Esophagus squamous epithelium (tissue), 5 donors: ENCODE results near the gene C2CD4C. TPM values are rescaled to one million over a fixed set of nuclear protein-coding genes. Genes with fewer than 3 reads are reported as not detected.

Source experiments
- DNase-seq: peaks from one replicate; lab custom pipeline; 2025; lab: John Stamatoyannopoulos, UW
- H3K27ac ChIP-seq, 4 donors: fragments of 200-600 bp; sonication (generic); one replicate each; pipeline ENCODE4 v1.5.1; 2016 to 2019; ENCODE audit warnings: mild to moderate bottlenecking in 1 of 4
- H3K27me3 ChIP-seq, 4 donors: fragments of 200-600 bp; sonication (generic); 1 replicate in 3 of 4; 2 replicates in 1 of 4; pipeline versions ENCODE4 v1.5.1 to v1.6.0; 2017 to 2021; ENCODE audit warnings: antibody characterized with exemption in 1 of 4
- H3K36me3 ChIP-seq, 3 donors: fragments of 200-600 bp; sonication (generic); one replicate each; pipeline ENCODE4 v1.5.1; 2016 to 2019
- H3K4me1 ChIP-seq, 3 donors: fragments of 200-600 bp; sonication (generic); one replicate each; pipeline ENCODE4 v1.5.1; 2017 to 2019
- H3K4me3 ChIP-seq, 4 donors: fragments of 200-600 bp; sonication (generic); 1 replicate in 3 of 4; 2 replicates in 1 of 4; pipeline ENCODE4 v1.5.1; 2016 to 2019; ENCODE audit warnings: mild to moderate bottlenecking in 2 of 4, moderate library complexity in 1 of 4
- H3K9me3 ChIP-seq, 3 donors: fragments of 200-600 bp; sonication (generic); one replicate each; pipeline ENCODE4 v1.5.1; 2016 to 2019
- CTCF ChIP-seq, 6 experiments: fragments of 450-650 bp in 4 of 6; fragments of 200-600 bp in 2 of 6; sonication (generic) in 2 of 6; IDR thresholded peaks; one replicate each; pipeline ENCODE4 v1.5.1; 2016 to 2019; ENCODE audit warnings: antibody characterized with exemption in 6 of 6, mild to moderate bottlenecking in 4 of 6, moderate library complexity in 4 of 6
- POLR2A ChIP-seq, 4 donors: fragments of 450-650 bp; IDR thresholded peaks; one replicate each; pipeline ENCODE4 v1.6.1; 2017; ENCODE audit warnings: antibody characterized with exemption in 4 of 4, mild to moderate bottlenecking in 4 of 4, moderate library complexity in 3 of 4
- WGBS, 2 donors: methylation state at CpG; one replicate each; pipeline ENCODE4 v1.1.5; 2018; 5-methylcytosine and 5-hydroxymethylcytosine counted together
- intact Hi-C: fragments of 100-400 bp; cut with DNase I; formaldehyde crosslinking; loops from one replicate; pipeline ENCODE4 v1.15.0; 2022
- total RNA-seq, 4 donors: library from RNA; depleted of rRNA; stranded (reverse); fragments of >200 nt; gene quantifications; one replicate each; pipeline ENCODE4 v1.1.0, GENCODE V29; 2016
- donor health status: DM: yes; HTN: yes; CAD: no.

The C2CD4C gene
- total RNA-seq, 4 donors from 2014 or later = 0.15 to 1.1 (median 0.45) TPM

- no peak for TF ChIP-seq POLR2A (IDR thresholded peaks at IDR 0.05)
- no peak for TF ChIP-seq CTCF (IDR thresholded peaks at IDR 0.05)
- Histone ChIP-seq H3K4me1 (peaks cover 15 to 38% (median 16%) of the 10 kb centered on the region in 3 donors), H3K27ac (no peak overlapping the region), H3K27me3 (peaks cover 0 to 87% (median 11%) of the 10 kb centered on the region in 4 donors), H3K9me3 (no peaks in the 10 kb centered on the region), H3K4me3 (no peak overlapping the region), H3K36me3 (no peaks in the 10 kb centered on the region)
- DNase-seq = no peak
- 40 to 75% methylated on average over 1 to 12 of the region's 41 CpGs for WGBS, 2 donors
- intact Hi-C loops = no loop called here
Observed at GRCh38 chr19:406135-406781, 2.7 kb downstream of the C2CD4C start.

GRCh38 chr19:405121-405965 is 3.6 kb downstream of the C2CD4C start:
- no peak for DNase-seq
- H3K9me3 ChIP-seq = no peaks in the 10 kb centered on the region
- no peaks in the 10 kb centered on the region for H3K36me3 ChIP-seq
- no peak for TF ChIP-seq POLR2A (IDR thresholded peaks at IDR 0.05)
- no peak for TF ChIP-seq CTCF (IDR thresholded peaks at IDR 0.05)
- no peak overlapping the region for H3K4me3 ChIP-seq
- intact Hi-C loops = no loop called here
- H3K27ac ChIP-seq = no peak overlapping the region
- whole genome bisulfite sequencing, 2 donors = 27 to 41% methylated on average over 5 to 15 of the region's 29 CpGs
- H3K4me1 ChIP-seq = peaks cover 15 to 36% (median 16%) of the 10 kb centered on the region in 3 donors
- H3K27me3 ChIP-seq = peaks cover 0 to 87% (median 11%) of the 10 kb centered on the region in 4 donors

- 68% methylated on average over 20 of the region's 38 CpGs; no CpG with 5 or more reads in 1 of the 2 donors for WGBS, 2 donors
- intact Hi-C loops = no loop called here
Observed at GRCh38 chr19:403221-404027, 5.5 kb downstream of the C2CD4C start.

GRCh38 chr19:402786-403185 is 6.2 kb downstream of the C2CD4C start:
- peaks cover 0 to 78% (median under 1%) of the 10 kb centered on the region in 4 donors for H3K27me3 ChIP-seq
- WGBS, 2 donors = 85 to 96% methylated on average over 5 to 8 of the region's 11 CpGs
- DNase-seq = no peak
- TF ChIP-seq POLR2A (IDR thresholded peaks at IDR 0.05) = no peak
- TF ChIP-seq CTCF (IDR thresholded peaks at IDR 0.05) = no peak
- no peaks in the 10 kb centered on the region for H3K9me3 ChIP-seq
- peaks cover 0 to 10% (median 0%) of the 10 kb centered on the region in 3 donors for H3K4me1 ChIP-seq
- no peak overlapping the region for H3K4me3 ChIP-seq
- intact Hi-C loops = no loop called here
- H3K27ac ChIP-seq = no peak overlapping the region
- H3K36me3 ChIP-seq = no peaks in the 10 kb centered on the region

More at GRCh38 chr19:403221-404027, 5.5 kb downstream of the C2CD4C start:
- Histone ChIP-seq H3K27me3 (peaks cover 0 to 78% (median 5%) of the 10 kb centered on the region in 4 donors), H3K27ac (no peak overlapping the region), H3K36me3 (no peaks in the 10 kb centered on the region), H3K4me3 (no peak overlapping the region), H3K9me3 (no peaks in the 10 kb centered on the region), H3K4me1 (peaks cover 1 to 17% (median 3%) of the 10 kb centered on the region in 3 donors)
- DNase-seq = no peak
- TF ChIP-seq CTCF (IDR thresholded peaks at IDR 0.05) (no peak), POLR2A (IDR thresholded peaks at IDR 0.05) (no peak)
